GM23338 (cell line): ENCODE measurements around the gene UBL4A. TPM values are rescaled to one million over a fixed set of nuclear protein-coding genes. Genes with fewer than 3 reads are reported as not detected.

Source experiments
- ATAC-seq: fragments of 200-7000 bp; cut with Tn5 transposase; 3 replicates; pipeline ENCODE4 v1.9.1; 2020
- DNase-seq: peaks from one replicate; pipeline ENCODE4 v3.0.0-alpha.2; 2015; ENCODE audit warnings: low spot score
- H2AFZ ChIP-seq: fragments of 200-600 bp; sonication (generic); 2 replicates; pipeline ENCODE4 v1.8.0; 2016; ENCODE audit warnings: antibody characterized with exemption, mild to moderate bottlenecking, moderate library complexity
- H3F3A ChIP-seq: fragments of 200-600 bp; sonication (generic); replicated peaks from 2 replicates; pipeline ENCODE4 v1.8.0; 2017; ENCODE audit warnings: antibody characterized with exemption, mixed run types, low read depth
- H3K27ac ChIP-seq: fragments of 200-600 bp; sonication (generic); 2 replicates; pipeline ENCODE4 v1.6.1; 2016; ENCODE audit warnings: low read depth
- H3K27me3 ChIP-seq: fragments of 200-600 bp; sonication (generic); 2 replicates; pipeline ENCODE4 v1.8.0; 2016; ENCODE audit warnings: mild to moderate bottlenecking, mixed run types, moderate library complexity; ENCODE audit not compliant: insufficient read depth
- H3K36me3 ChIP-seq: fragments of 200-600 bp; sonication (generic); 2 replicates; pipeline ENCODE4 v1.8.0; 2016; ENCODE audit warnings: mild to moderate bottlenecking; ENCODE audit not compliant: insufficient read depth
- H3K4me1 ChIP-seq: fragments of 200-600 bp; sonication (generic); 2 replicates; pipeline ENCODE4 v1.8.0; 2016; ENCODE audit warnings: mild to moderate bottlenecking, moderate library complexity; ENCODE audit not compliant: insufficient read depth
- H3K4me2 ChIP-seq: fragments of 200-600 bp; sonication (generic); 2 replicates; pipeline ENCODE4 v1.7.1; 2017; ENCODE audit warnings: mixed run types
- H3K4me3 ChIP-seq: fragments of 200-600 bp; sonication (generic); 2 replicates; pipeline ENCODE4 v1.6.1; 2016; ENCODE audit warnings: mixed run types
- H3K79me2 ChIP-seq: fragments of 200-600 bp; sonication (generic); replicated peaks from 2 replicates; pipeline ENCODE4 v1.8.0; 2017; ENCODE audit warnings: mild to moderate bottlenecking; ENCODE audit not compliant: insufficient read depth
- H3K9me2 ChIP-seq: fragments of 200-600 bp; sonication (generic); 2 replicates; pipeline ENCODE4 v1.8.0; 2017; ENCODE audit not compliant: insufficient read depth
- H4K20me1 ChIP-seq: fragments of 200-600 bp; sonication (generic); replicated peaks from 2 replicates; pipeline ENCODE4 v1.8.0; 2017; ENCODE audit warnings: mild to moderate bottlenecking; ENCODE audit not compliant: insufficient read depth
- H3K27ac Mint-ChIP-seq: 2 replicates; pipeline ENCODE4 v1.8.0; 2020; ENCODE audit warnings: inconsistent platforms, mild to moderate bottlenecking, moderate library complexity, mixed read lengths
- H3K27me3 Mint-ChIP-seq: 3 replicates; pipeline ENCODE4 v1.8.0; 2022; ENCODE audit warnings: low read depth, mild to moderate bottlenecking, moderate library complexity, mixed read lengths, inconsistent platforms; ENCODE audit not compliant: insufficient read depth, poor library complexity
- H3K36me3 Mint-ChIP-seq: 3 replicates; pipeline ENCODE4 v1.8.0; 2021; ENCODE audit warnings: low read depth, mild to moderate bottlenecking, inconsistent platforms, moderate library complexity, mixed read lengths
- H3K4me1 Mint-ChIP-seq: 3 replicates; pipeline ENCODE4 v1.8.0; 2020; ENCODE audit warnings: mild to moderate bottlenecking, inconsistent platforms, mixed read lengths
- H3K4me3 Mint-ChIP-seq: 3 replicates; pipeline ENCODE4 v1.8.0; 2021; ENCODE audit warnings: moderate library complexity, mild to moderate bottlenecking, inconsistent platforms, mixed read lengths
- H3K9me3 Mint-ChIP-seq: 3 replicates; pipeline ENCODE4 v1.8.0; 2020; ENCODE audit warnings: moderate library complexity, mild to moderate bottlenecking, inconsistent platforms, mixed read lengths
- CREB1 ChIP-seq: fragments of 250-450 bp; sonication (Bioruptor Pico); IDR thresholded peaks from 2 replicates; pipeline ENCODE4 v1.5.0; 2020; ENCODE audit warnings: low read depth, mild to moderate bottlenecking, moderate library complexity
- EZH2phosphoT487 ChIP-seq: fragments of 200-600 bp; sonication (generic); IDR thresholded peaks from one replicate; pipeline ENCODE4 v1.8.1; 2018; ENCODE audit warnings: antibody characterized with exemption; ENCODE audit not compliant: unreplicated experiment
- JUNB ChIP-seq: IDR thresholded peaks from one replicate; pipeline ENCODE4 v1.6.1; 2016; ENCODE audit warnings: antibody characterized with exemption; ENCODE audit not compliant: unreplicated experiment
- ZNF114 ChIP-seq: fragments of 250-450 bp; sonication (Bioruptor Pico); IDR thresholded peaks from 2 replicates; pipeline ENCODE4 v1.5.0; 2020; ENCODE audit warnings: mild to moderate bottlenecking, moderate library complexity
- ZNF331 ChIP-seq: fragments of 250-450 bp; sonication (Bioruptor Pico); IDR thresholded peaks from 2 replicates; pipeline ENCODE4 v1.5.0; 2020; ENCODE audit warnings: low read depth, mild to moderate bottlenecking, moderate library complexity
- polyA plus RNA-seq: library from polyadenylated mRNA; unstranded; fragments of >200 nt; fragmentation: Nextera tagmentation; extraction: Ambion mirVana; gene quantifications from 2 replicates; pipeline ENCODE4 v1.2.1, GENCODE V29; 2016
- total RNA-seq: library from RNA; depleted of rRNA; stranded (reverse); fragments of >200 nt; shearing (Covaris generic); gene quantifications from 2 replicates; pipeline ENCODE4 v1.2.3, GENCODE V29; 2014
- TF ChIP-seq, protein P1 (sequence below): IDR thresholded peaks from one replicate; pipeline ENCODE4 v1.6.1; 2018; ENCODE audit warnings: antibody characterized with exemption; ENCODE audit not compliant: unreplicated experiment
- TF ChIP-seq, protein P2 (sequence below): fragments of 250-450 bp; sonication (Bioruptor Pico); IDR thresholded peaks from 2 replicates; pipeline ENCODE4 v1.5.0; 2020; ENCODE audit warnings: mild to moderate bottlenecking, moderate library complexity
- TF ChIP-seq, protein P3 (sequence below), 2 experiments: fragments of 200-600 bp in 1 of 2; sonication (generic) in 1 of 2; conservative IDR thresholded peaks; 2 replicates each; pipeline versions ENCODE4 v1.5.1 to v1.6.1; 2016 to 2017; ENCODE audit warnings: antibody characterized with exemption in 2 of 2, low read depth in 2 of 2, mild to moderate bottlenecking in 2 of 2, moderate library complexity in 1 of 2

The UBL4A gene
- total and polyA plus RNA-seq, 2 experiments from 2014 or later, result 15.6 to 43.7 TPM

GRCh38 chrX:154441984-154442707 lies 44.3 kb downstream of the UBL4A start (continued):
- no peak for TF ChIP-seq JUNB

DNA sequence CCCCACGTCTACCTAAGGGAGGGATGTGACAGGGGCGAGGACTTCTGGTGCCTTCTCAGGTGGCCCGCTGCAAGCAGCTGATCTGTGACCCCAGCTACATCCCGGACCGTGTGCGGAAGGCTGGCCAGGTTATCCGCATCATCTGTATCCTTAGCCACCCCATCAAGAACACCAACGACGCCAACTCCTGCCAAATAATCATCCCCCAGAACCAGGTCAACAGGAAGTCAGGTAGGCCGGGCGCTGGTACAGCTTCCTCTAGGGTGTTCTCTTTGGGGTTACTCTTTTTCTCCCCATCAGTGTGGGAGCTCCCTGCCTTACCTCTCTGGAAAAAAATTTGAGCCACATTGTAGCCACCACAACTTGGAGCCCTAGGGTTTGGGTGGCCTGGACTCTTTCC lies 44.9 kb downstream of the UBL4A start:
- no peaks in the 10 kb centered on the region for H3K9me3 Mint-ChIP-seq
- Histone ChIP-seq H4K20me1 (no peaks in the 10 kb centered on the region), H3K79me2 (peaks cover 13% of the 10 kb centered on the region), H3F3A (no peaks in the 10 kb centered on the region), H3K27ac (no peak overlapping the region), H3K4me3 (no peak overlapping the region), H2AFZ (no peak overlapping the region), H3K4me1 (0 out of 2 replicates have a peak, but pooled peaks cover 3% of the 10 kb centered on the region), H3K4me2 (no peak overlapping the region), H3K9me2 (no peaks in the 10 kb centered on the region), H3K27me3 (no peaks in the 10 kb centered on the region), H3K36me3 (no peaks in the 10 kb centered on the region)
- DNase-seq (no peak), ATAC-seq (no peak)
- H3K27ac Mint-ChIP-seq, result no peak overlapping the region
- peaks cover 16% of the 10 kb centered on the region; the same call in 2 of the 3 replicates for H3K36me3 Mint-ChIP-seq
- TF ChIP-seq, protein P1, sequence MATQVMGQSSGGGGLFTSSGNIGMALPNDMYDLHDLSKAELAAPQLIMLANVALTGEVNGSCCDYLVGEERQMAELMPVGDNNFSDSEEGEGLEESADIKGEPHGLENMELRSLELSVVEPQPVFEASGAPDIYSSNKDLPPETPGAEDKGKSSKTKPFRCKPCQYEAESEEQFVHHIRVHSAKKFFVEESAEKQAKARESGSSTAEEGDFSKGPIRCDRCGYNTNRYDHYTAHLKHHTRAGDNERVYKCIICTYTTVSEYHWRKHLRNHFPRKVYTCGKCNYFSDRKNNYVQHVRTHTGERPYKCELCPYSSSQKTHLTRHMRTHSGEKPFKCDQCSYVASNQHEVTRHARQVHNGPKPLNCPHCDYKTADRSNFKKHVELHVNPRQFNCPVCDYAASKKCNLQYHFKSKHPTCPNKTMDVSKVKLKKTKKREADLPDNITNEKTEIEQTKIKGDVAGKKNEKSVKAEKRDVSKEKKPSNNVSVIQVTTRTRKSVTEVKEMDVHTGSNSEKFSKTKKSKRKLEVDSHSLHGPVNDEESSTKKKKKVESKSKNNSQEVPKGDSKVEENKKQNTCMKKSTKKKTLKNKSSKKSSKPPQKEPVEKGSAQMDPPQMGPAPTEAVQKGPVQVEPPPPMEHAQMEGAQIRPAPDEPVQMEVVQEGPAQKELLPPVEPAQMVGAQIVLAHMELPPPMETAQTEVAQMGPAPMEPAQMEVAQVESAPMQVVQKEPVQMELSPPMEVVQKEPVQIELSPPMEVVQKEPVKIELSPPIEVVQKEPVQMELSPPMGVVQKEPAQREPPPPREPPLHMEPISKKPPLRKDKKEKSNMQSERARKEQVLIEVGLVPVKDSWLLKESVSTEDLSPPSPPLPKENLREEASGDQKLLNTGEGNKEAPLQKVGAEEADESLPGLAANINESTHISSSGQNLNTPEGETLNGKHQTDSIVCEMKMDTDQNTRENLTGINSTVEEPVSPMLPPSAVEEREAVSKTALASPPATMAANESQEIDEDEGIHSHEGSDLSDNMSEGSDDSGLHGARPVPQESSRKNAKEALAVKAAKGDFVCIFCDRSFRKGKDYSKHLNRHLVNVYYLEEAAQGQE, result no peak
- TF ChIP-seq EZH2phosphoT487 (no peak), ZNF331 (CRISPR knock-in tag) (no peak), ZNF114 (CRISPR knock-in tag) (no peak), CREB1 (CRISPR knock-in tag) (no peak)
- TF ChIP-seq, protein P2, sequence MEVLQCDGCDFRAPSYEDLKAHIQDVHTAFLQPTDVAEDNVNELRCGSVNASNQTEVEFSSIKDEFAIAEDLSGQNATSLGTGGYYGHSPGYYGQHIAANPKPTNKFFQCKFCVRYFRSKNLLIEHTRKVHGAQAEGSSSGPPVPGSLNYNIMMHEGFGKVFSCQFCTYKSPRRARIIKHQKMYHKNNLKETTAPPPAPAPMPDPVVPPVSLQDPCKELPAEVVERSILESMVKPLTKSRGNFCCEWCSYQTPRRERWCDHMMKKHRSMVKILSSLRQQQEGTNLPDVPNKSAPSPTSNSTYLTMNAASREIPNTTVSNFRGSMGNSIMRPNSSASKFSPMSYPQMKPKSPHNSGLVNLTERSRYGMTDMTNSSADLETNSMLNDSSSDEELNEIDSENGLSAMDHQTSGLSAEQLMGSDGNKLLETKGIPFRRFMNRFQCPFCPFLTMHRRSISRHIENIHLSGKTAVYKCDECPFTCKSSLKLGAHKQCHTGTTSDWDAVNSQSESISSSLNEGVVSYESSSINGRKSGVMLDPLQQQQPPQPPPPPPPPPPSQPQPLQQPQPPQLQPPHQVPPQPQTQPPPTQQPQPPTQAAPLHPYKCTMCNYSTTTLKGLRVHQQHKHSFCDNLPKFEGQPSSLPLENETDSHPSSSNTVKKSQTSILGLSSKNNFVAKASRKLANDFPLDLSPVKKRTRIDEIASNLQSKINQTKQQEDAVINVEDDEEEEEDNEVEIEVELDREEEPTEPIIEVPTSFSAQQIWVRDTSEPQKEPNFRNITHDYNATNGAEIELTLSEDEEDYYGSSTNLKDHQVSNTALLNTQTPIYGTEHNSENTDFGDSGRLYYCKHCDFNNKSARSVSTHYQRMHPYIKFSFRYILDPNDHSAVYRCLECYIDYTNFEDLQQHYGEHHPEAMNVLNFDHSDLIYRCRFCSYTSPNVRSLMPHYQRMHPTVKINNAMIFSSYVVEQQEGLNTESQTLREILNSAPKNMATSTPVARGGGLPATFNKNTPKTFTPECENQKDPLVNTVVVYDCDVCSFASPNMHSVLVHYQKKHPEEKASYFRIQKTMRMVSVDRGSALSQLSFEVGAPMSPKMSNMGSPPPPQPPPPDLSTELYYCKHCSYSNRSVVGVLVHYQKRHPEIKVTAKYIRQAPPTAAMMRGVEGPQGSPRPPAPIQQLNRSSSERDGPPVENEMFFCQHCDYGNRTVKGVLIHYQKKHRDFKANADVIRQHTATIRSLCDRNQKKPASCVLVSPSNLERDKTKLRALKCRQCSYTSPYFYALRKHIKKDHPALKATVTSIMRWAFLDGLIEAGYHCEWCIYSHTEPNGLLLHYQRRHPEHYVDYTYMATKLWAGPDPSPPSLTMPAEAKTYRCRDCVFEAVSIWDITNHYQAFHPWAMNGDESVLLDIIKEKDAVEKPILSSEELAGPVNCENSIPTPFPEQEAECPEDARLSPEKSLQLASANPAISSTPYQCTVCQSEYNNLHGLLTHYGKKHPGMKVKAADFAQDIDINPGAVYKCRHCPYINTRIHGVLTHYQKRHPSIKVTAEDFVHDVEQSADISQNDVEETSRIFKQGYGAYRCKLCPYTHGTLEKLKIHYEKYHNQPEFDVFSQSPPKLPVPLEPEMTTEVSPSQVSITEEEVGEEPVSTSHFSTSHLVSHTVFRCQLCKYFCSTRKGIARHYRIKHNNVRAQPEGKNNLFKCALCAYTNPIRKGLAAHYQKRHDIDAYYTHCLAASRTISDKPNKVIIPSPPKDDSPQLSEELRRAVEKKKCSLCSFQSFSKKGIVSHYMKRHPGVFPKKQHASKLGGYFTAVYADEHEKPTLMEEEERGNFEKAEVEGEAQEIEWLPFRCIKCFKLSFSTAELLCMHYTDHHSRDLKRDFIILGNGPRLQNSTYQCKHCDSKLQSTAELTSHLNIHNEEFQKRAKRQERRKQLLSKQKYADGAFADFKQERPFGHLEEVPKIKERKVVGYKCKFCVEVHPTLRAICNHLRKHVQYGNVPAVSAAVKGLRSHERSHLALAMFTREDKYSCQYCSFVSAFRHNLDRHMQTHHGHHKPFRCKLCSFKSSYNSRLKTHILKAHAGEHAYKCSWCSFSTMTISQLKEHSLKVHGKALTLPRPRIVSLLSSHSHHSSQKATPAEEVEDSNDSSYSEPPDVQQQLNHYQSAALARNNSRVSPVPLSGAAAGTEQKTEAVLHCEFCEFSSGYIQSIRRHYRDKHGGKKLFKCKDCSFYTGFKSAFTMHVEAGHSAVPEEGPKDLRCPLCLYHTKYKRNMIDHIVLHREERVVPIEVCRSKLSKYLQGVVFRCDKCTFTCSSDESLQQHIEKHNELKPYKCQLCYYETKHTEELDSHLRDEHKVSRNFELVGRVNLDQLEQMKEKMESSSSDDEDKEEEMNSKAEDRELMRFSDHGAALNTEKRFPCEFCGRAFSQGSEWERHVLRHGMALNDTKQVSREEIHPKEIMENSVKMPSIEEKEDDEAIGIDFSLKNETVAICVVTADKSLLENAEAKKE (CRISPR knock-in tag), result no peak
- TF ChIP-seq, protein P3, sequence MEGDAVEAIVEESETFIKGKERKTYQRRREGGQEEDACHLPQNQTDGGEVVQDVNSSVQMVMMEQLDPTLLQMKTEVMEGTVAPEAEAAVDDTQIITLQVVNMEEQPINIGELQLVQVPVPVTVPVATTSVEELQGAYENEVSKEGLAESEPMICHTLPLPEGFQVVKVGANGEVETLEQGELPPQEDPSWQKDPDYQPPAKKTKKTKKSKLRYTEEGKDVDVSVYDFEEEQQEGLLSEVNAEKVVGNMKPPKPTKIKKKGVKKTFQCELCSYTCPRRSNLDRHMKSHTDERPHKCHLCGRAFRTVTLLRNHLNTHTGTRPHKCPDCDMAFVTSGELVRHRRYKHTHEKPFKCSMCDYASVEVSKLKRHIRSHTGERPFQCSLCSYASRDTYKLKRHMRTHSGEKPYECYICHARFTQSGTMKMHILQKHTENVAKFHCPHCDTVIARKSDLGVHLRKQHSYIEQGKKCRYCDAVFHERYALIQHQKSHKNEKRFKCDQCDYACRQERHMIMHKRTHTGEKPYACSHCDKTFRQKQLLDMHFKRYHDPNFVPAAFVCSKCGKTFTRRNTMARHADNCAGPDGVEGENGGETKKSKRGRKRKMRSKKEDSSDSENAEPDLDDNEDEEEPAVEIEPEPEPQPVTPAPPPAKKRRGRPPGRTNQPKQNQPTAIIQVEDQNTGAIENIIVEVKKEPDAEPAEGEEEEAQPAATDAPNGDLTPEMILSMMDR (conservative IDR thresholded peaks at IDR 0.05; ENCODE audit: low read depth in 2 of 2), result no peak
- peaks cover 8% of the 10 kb centered on the region for H3K4me1 Mint-ChIP-seq
- H3K4me3 Mint-ChIP-seq, result no peak overlapping the region
- peaks cover 7% of the 10 kb centered on the region for H3K27me3 Mint-ChIP-seq
